K562 (cell line): ENCODE results near the gene WAS. TPM values are rescaled to one million over a fixed set of nuclear protein-coding genes. Genes with fewer than 3 reads are reported as not detected.

Source experiments
- ATAC-seq: fragments of 200-7000 bp; cut with Tn5 transposase; 3 replicates; pipeline ENCODE4 v1.9.1; 2020; ENCODE audit warnings: moderate library complexity
- BruUV-seq: library from RNA; stranded (reverse); fragments of 400-500 nt; replicated peaks from 2 replicates; lab custom pipeline; 2021; lab: Mats Ljungman, UMichigan
- CTCF ChIA-PET: fragments of 300-600 bp; formaldehyde crosslinking; extraction: SDS; loops from one replicate; lab custom pipeline; 2021; ENCODE audit warnings: low intra/inter-chr PET ratio; lab: Yijun Ruan, JAX
- POLR2A ChIA-PET: fragments of 300-600, 350-650 bp; sonication (Branson Sonifier 250); formaldehyde crosslinking; extraction: SDS; loops from one replicate; lab custom pipeline; 2021; ENCODE audit warnings: antibody characterized with exemption, inconsistent platforms; lab: Yijun Ruan, JAX
- DNase-seq, 4 experiments: peaks; one replicate each; pipeline versions ENCODE4 v3.0.0 to v3.0.0-alpha.2; 2011 to 2018; ENCODE audit warnings: low spot score in 3 of 4, mixed read lengths in 3 of 4; ENCODE audit errors: extremely low read depth in 1 of 4
- FAIRE-seq: peaks from 2 replicates; lab custom pipeline; 2011; peaks lifted over from hg19 to GRCh38; lab: Jason Lieb, UNC
- H2AFZ ChIP-seq: 2 replicates; pipeline ENCODE4 v1.6.0; 2011; ENCODE audit warnings: low read depth, low read length, control low read depth, inconsistent platforms
- H3K27ac ChIP-seq: fragments of 200-600 bp; 3 replicates; pipeline ENCODE4 v1.8.0; 2011; ENCODE audit warnings: low read depth, mild to moderate bottlenecking, control low read depth, inconsistent platforms, low read length, moderate library complexity, mixed read lengths; ENCODE audit errors: extremely low read depth
- H3K27me3 ChIP-seq, 2 experiments: fragments of 300-600 bp in 1 of 2; 2 replicates in 1 of 2; 3 replicates in 1 of 2; pipeline versions ENCODE4 v1.6.0 to v1.8.0; 2011; ENCODE audit warnings: inconsistent platforms in 2 of 2, low read length in 2 of 2, mild to moderate bottlenecking in 1 of 2, mixed read lengths in 1 of 2, moderate library complexity in 1 of 2; ENCODE audit not compliant: control insufficient read depth in 2 of 2, insufficient read depth in 2 of 2
- H3K36me3 ChIP-seq: fragments of 300-600 bp; 3 replicates; pipeline ENCODE4 v1.8.0; 2011; ENCODE audit warnings: mild to moderate bottlenecking, low read length, inconsistent platforms; ENCODE audit not compliant: control insufficient read depth, insufficient read depth
- H3K4me1 ChIP-seq, 2 experiments: fragments of 200-600 bp in 1 of 2; replicated peaks in 1 of 2; 2 replicates in 1 of 2; 3 replicates in 1 of 2; pipeline versions ENCODE4 v1.5.1 to v1.8.0; 2011; ENCODE audit warnings: inconsistent platforms in 2 of 2, low read length in 2 of 2, mild to moderate bottlenecking in 1 of 2, mixed read lengths in 1 of 2, moderate library complexity in 1 of 2; ENCODE audit not compliant: control insufficient read depth in 2 of 2, insufficient read depth in 2 of 2
- H3K4me2 ChIP-seq: 2 replicates; pipeline ENCODE4 v1.6.1; 2011; ENCODE audit warnings: low read length, control low read depth, inconsistent platforms, mixed read lengths; ENCODE audit not compliant: insufficient read depth
- H3K4me3 ChIP-seq: fragments of 200-600 bp; sonication (generic), shearing (Covaris generic); 2 replicates; pipeline ENCODE4 v1.5.1; 2016; ENCODE audit warnings: control low read depth, inconsistent platforms
- H3K79me2 ChIP-seq: fragments of 200-600 bp; 3 replicates; pipeline ENCODE4 v1.8.0; 2011; ENCODE audit warnings: low read length, inconsistent platforms; ENCODE audit not compliant: control insufficient read depth, insufficient read depth
- H3K9ac ChIP-seq, 2 experiments: 2 replicates each; pipeline versions ENCODE4 v1.6.0 to v1.6.1; 2011; ENCODE audit warnings: low read depth in 2 of 2, low read length in 2 of 2, control low read depth in 1 of 2, inconsistent platforms in 1 of 2, mild to moderate bottlenecking in 1 of 2, mixed read lengths in 1 of 2; ENCODE audit not compliant: insufficient read depth in 1 of 2
- H3K9me1 ChIP-seq: one replicate; pipeline ENCODE4 v1.6.0; 2011; ENCODE audit warnings: inconsistent platforms, mild to moderate bottlenecking, low read length, moderate library complexity; ENCODE audit not compliant: control insufficient read depth, insufficient read depth
- H3K9me3 ChIP-seq: replicated peaks from 2 replicates; pipeline ENCODE4 v1.5.1; 2011; ENCODE audit warnings: low read depth, low read length, inconsistent platforms; ENCODE audit not compliant: control insufficient read depth, insufficient read depth
- H4K20me1 ChIP-seq: replicated peaks from 2 replicates; pipeline ENCODE4 v1.6.1; 2011; ENCODE audit warnings: low read length, inconsistent platforms, mixed read lengths; ENCODE audit not compliant: control insufficient read depth, insufficient read depth
- ELK3 ChIP-seq: fragments of 450-650 bp; formaldehyde crosslinking; IDR thresholded peaks from 2 replicates; pipeline ENCODE4 v1.4.0; 2020; ENCODE audit warnings: mild to moderate bottlenecking
- JUNB ChIP-seq: fragments of 450-650 bp; formaldehyde crosslinking; conservative IDR thresholded peaks from 2 replicates; pipeline ENCODE4 v1.4.0; 2020; ENCODE audit warnings: mild to moderate bottlenecking
- KAT2B ChIP-seq: IDR thresholded peaks from one replicate; pipeline ENCODE4 v1.6.1; 2012; ENCODE audit warnings: low read depth, mild to moderate bottlenecking, control low read depth, inconsistent platforms, low read length, moderate library complexity
- LEF1 ChIP-seq: fragments of 450-650 bp; IDR thresholded peaks from 2 replicates; pipeline ENCODE4 v1.6.1; 2016; ENCODE audit warnings: mild to moderate bottlenecking
- NR1H2 ChIP-seq: sonication (generic); formaldehyde crosslinking; IDR thresholded peaks from 2 replicates; pipeline ENCODE4 v1.4.0; 2020; ENCODE audit warnings: mild to moderate bottlenecking, missing genetic modification reagents
- RBM34 ChIP-seq: fragments of 200-400 bp; formaldehyde crosslinking; IDR thresholded peaks from 2 replicates; pipeline ENCODE4 v1.6.1; 2018; ENCODE audit warnings: low read length, borderline replicate concordance; ENCODE audit not compliant: insufficient read depth
- RUNX1 ChIP-seq: sonication (generic); IDR thresholded peaks from 2 replicates; pipeline ENCODE4 v1.6.1; 2016; ENCODE audit warnings: antibody characterized with exemption, low read depth
- SAFB2 ChIP-seq: fragments of 200-400 bp; formaldehyde crosslinking; IDR thresholded peaks from 2 replicates; pipeline ENCODE4 v1.6.1; 2018; ENCODE audit warnings: borderline replicate concordance, low read length, low read depth, moderate library complexity; ENCODE audit not compliant: severe bottlenecking
- WGBS: fragments of 100-300 bp; shearing (Covaris generic); methylation state at CpG from one replicate; pipeline ENCODE4 v1.1.6; 2016; ENCODE audit warnings: low coverage, mixed read lengths; ENCODE audit not compliant: insufficient coverage; ENCODE audit errors: missing lambda C conversion rate; 5-methylcytosine and 5-hydroxymethylcytosine counted together
- in situ Hi-C: fragments of 300-500 bp; cut with MboI; formaldehyde crosslinking; loops from 4 replicates; pipeline ENCODE4 v1.15.0; 2018; ENCODE audit warnings: inconsistent platforms, mixed read lengths
- intact Hi-C: fragments of 100-400 bp; cut with micrococcal nuclease; formaldehyde crosslinking; loops from 2 replicates; pipeline ENCODE4 v1.14.2; 2022
- polyA plus RNA-seq, 8 experiments: library from polyadenylated mRNA; depleted of rRNA in 4 of 8; stranded (reverse) in 5 of 8; unstranded in 3 of 8; fragments of >200 nt; fragmentation: Nextera tagmentation in 2 of 8; fragmentation: Illumina TruSeq in 1 of 8; extraction: Ambion mirVana in 2 of 8; extraction: Trizol in 1 of 8; gene quantifications; 2 replicates each; pipeline versions ENCODE4 v1.2.1 to v1.2.3, GENCODE V29; 2011 to 2014; ENCODE audit warnings: inconsistent platforms in 1 of 8, missing spikeins in 1 of 8
- total RNA-seq, 7 experiments: library from RNA; depleted of rRNA in 6 of 7; stranded (reverse); fragments of >200 nt in 6 of 7; fragmentation: Illumina TruSeq in 2 of 7; extraction: Trizol in 2 of 7; gene quantifications; 2 replicates each; pipeline versions ENCODE4 v1.2.1 to v1.2.3, GENCODE V29; 2011 to 2021; ENCODE audit warnings: low replicate concordance in 1 of 7
- TF ChIP-seq, protein P1 (sequence below): sonication (generic); formaldehyde crosslinking; IDR thresholded peaks from 2 replicates; pipeline ENCODE4 v1.8.0; 2022; ENCODE audit warnings: mild to moderate bottlenecking, missing genetic modification reagents
- TF ChIP-seq, protein P2 (sequence below): fragments of 200-800 bp; sonication (Bioruptor generic); IDR thresholded peaks from 2 replicates; pipeline ENCODE4 v1.6.1; 2016; ENCODE audit warnings: missing genetic modification characterization, missing compliant biosample characterization

WAS gene
- total and polyA plus RNA-seq, 9 of the 15 experiments (the other 6 are each of a cell fraction or from before 2014, with no cell fraction given), result 0.11 to 16.1 (median 3.8) TPM

DNA sequence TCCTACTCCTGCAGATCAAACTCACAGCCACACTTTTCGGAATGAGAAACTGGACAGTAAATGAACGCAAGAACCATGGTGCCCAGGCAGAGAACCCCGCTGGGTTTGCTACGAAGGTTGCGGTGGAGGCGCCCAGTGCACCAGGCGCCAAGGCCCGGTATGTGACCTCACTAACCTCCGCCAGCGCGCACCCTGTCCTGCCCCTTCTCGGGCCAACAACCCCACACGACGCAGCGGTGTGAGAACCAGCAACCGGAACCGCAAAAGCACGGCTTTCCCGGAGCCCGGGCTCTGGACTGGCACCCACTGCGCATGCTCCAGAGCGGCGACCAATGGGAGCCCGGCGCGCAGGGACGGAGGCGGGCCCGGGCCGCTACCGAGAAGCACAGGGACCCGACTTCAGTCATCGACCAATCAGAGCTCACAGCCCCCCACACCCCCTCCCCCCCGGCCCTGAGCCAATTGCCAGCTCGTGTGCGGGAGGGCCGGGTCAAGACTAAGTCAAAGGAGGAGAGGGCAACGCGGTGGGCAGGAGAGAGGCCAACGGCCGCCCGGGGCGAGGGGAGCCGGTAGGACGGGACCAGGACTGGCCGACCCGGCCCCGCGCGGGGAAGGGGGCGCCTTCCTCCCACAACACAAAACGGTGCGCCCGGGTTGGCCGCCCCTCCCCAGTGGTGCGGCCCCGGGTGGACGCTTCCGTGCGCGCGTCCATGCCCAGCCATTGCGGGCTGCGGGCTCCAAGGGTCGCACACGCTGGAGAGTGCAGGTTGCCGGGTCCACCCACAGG, 7.3 kb upstream of the WAS start:
- BruUV-seq, result no TSS peak
- peak overlapping the region; percentile 88 for H3K4me3 ChIP-seq
- ChIA-PET CTCF (no interaction called here), POLR2A (interaction anchor here (0.6 to 1.6 kb wide), 4 partner anchors 9 to 494 kb away, joined by 3 to 4 read pairs (median 3); no protein-coding TSS in a partner anchor)
- WGBS, result 2% methylated on average over 29 of the region's 67 CpGs
- ATAC-seq, result peak; percentile 96
- no peaks in the 10 kb centered on the region for H3K36me3 ChIP-seq
- no peaks in the 10 kb centered on the region for H3K27me3 ChIP-seq
- H3K79me2 ChIP-seq, result peaks cover 16% of the 10 kb centered on the region
- H3K4me1 ChIP-seq, result peaks cover 21 to 26% of the 10 kb centered on the region in 2 experiments; a peak in 4 of 5 replicates
- H3K9me3 ChIP-seq, result no peaks in the 10 kb centered on the region
- peak; percentile 89 for FAIRE-seq
- H2AFZ ChIP-seq, result peak overlapping the region; percentile 97
- in situ Hi-C loops, result no loop called here
- H3K27ac ChIP-seq, result peak overlapping the region; percentile 89
- peak overlapping the region; percentile 87 to 96 for H3K9ac ChIP-seq
- intact Hi-C loops, result loop anchor here (5.0 kb wide), 1 partner anchor 79 kb away; the partner anchor contains the start of gene WDR13
- DNase-seq, result peak; percentile 94 to 99 (median 98)
- no peaks in the 10 kb centered on the region for H3K9me1 ChIP-seq
- H3K4me2 ChIP-seq, result peak overlapping the region; percentile 95
- no peaks in the 10 kb centered on the region for H4K20me1 ChIP-seq
- no peak for TF ChIP-seq NR1H2 (CRISPR knock-in tag)
- TF ChIP-seq, protein P1, sequence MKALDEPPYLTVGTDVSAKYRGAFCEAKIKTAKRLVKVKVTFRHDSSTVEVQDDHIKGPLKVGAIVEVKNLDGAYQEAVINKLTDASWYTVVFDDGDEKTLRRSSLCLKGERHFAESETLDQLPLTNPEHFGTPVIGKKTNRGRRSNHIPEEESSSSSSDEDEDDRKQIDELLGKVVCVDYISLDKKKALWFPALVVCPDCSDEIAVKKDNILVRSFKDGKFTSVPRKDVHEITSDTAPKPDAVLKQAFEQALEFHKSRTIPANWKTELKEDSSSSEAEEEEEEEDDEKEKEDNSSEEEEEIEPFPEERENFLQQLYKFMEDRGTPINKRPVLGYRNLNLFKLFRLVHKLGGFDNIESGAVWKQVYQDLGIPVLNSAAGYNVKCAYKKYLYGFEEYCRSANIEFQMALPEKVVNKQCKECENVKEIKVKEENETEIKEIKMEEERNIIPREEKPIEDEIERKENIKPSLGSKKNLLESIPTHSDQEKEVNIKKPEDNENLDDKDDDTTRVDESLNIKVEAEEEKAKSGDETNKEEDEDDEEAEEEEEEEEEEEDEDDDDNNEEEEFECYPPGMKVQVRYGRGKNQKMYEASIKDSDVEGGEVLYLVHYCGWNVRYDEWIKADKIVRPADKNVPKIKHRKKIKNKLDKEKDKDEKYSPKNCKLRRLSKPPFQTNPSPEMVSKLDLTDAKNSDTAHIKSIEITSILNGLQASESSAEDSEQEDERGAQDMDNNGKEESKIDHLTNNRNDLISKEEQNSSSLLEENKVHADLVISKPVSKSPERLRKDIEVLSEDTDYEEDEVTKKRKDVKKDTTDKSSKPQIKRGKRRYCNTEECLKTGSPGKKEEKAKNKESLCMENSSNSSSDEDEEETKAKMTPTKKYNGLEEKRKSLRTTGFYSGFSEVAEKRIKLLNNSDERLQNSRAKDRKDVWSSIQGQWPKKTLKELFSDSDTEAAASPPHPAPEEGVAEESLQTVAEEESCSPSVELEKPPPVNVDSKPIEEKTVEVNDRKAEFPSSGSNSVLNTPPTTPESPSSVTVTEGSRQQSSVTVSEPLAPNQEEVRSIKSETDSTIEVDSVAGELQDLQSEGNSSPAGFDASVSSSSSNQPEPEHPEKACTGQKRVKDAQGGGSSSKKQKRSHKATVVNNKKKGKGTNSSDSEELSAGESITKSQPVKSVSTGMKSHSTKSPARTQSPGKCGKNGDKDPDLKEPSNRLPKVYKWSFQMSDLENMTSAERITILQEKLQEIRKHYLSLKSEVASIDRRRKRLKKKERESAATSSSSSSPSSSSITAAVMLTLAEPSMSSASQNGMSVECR (CRISPR knock-in tag), result 0 out of 2 replicates have a peak, but pooled peaks have one; percentile 2
- no peak for TF ChIP-seq KAT2B
- no peak for TF ChIP-seq JUNB (CRISPR knock-in tag)
- TF ChIP-seq LEF1, result no peak
- no peak for TF ChIP-seq RUNX1
- TF ChIP-seq SAFB2, result no peak
- TF ChIP-seq, protein P2, sequence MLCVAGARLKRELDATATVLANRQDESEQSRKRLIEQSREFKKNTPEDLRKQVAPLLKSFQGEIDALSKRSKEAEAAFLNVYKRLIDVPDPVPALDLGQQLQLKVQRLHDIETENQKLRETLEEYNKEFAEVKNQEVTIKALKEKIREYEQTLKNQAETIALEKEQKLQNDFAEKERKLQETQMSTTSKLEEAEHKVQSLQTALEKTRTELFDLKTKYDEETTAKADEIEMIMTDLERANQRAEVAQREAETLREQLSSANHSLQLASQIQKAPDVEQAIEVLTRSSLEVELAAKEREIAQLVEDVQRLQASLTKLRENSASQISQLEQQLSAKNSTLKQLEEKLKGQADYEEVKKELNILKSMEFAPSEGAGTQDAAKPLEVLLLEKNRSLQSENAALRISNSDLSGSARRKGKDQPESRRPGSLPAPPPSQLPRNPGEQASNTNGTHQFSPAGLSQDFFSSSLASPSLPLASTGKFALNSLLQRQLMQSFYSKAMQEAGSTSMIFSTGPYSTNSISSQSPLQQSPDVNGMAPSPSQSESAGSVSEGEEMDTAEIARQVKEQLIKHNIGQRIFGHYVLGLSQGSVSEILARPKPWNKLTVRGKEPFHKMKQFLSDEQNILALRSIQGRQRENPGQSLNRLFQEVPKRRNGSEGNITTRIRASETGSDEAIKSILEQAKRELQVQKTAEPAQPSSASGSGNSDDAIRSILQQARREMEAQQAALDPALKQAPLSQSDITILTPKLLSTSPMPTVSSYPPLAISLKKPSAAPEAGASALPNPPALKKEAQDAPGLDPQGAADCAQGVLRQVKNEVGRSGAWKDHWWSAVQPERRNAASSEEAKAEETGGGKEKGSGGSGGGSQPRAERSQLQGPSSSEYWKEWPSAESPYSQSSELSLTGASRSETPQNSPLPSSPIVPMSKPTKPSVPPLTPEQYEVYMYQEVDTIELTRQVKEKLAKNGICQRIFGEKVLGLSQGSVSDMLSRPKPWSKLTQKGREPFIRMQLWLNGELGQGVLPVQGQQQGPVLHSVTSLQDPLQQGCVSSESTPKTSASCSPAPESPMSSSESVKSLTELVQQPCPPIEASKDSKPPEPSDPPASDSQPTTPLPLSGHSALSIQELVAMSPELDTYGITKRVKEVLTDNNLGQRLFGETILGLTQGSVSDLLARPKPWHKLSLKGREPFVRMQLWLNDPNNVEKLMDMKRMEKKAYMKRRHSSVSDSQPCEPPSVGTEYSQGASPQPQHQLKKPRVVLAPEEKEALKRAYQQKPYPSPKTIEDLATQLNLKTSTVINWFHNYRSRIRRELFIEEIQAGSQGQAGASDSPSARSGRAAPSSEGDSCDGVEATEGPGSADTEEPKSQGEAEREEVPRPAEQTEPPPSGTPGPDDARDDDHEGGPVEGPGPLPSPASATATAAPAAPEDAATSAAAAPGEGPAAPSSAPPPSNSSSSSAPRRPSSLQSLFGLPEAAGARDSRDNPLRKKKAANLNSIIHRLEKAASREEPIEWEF (CRISPR knock-in tag), result no peak
- TF ChIP-seq RBM34, result no peak
- no peak for TF ChIP-seq ELK3 (CRISPR knock-in tag)
